WTC11 (cell line): ENCODE data around the gene TPRX2. TPM values are rescaled to one million over a fixed set of nuclear protein-coding genes. Genes with fewer than 3 reads are reported as not detected.

ENCODE experiments used
- ATAC-seq: fragments of 200-7000 bp; cut with Tn5 transposase; 2 replicates; pipeline ENCODE4 v1.10.0; 2021; ENCODE audit warnings: mild to moderate bottlenecking, moderate library complexity
- CTCF ChIA-PET: fragments of 300-600 bp; sonication (Branson Sonifier 250); formaldehyde crosslinking; loops from one replicate; lab custom pipeline; 2021; ENCODE audit warnings: antibody characterized with exemption; lab: Charles Lee
- POLR2A ChIA-PET: fragments of 350-600 bp; sonication (Branson Sonifier 250); formaldehyde crosslinking; loops from one replicate; lab custom pipeline; 2021; ENCODE audit warnings: antibody characterized with exemption; lab: Charles Lee
- DNase-seq: peaks from one replicate; pipeline ENCODE4 v3.0.0; 2021; ENCODE audit warnings: low spot score
- H3K27ac Mint-ChIP-seq: 2 replicates; pipeline ENCODE4 v1.8.0; 2021; ENCODE audit warnings: mixed read lengths
- H3K27me3 Mint-ChIP-seq: 2 replicates; pipeline ENCODE4 v1.8.0; 2021; ENCODE audit warnings: low read depth, mild to moderate bottlenecking, moderate library complexity, mixed read lengths
- H3K36me3 Mint-ChIP-seq: 2 replicates; pipeline ENCODE4 v1.8.0; 2021; ENCODE audit warnings: mixed read lengths
- H3K4me1 Mint-ChIP-seq: 2 replicates; pipeline ENCODE4 v1.8.0; 2022; ENCODE audit warnings: mixed read lengths
- H3K4me3 Mint-ChIP-seq: 2 replicates; pipeline ENCODE4 v1.8.0; 2021; ENCODE audit warnings: mild to moderate bottlenecking, moderate library complexity, mixed read lengths
- H3K9me3 Mint-ChIP-seq: 2 replicates; pipeline ENCODE4 v1.8.0; 2021; ENCODE audit warnings: mixed read lengths
- AR ChIP-seq: fragments of 250-450 bp; sonication (Bioruptor Pico); IDR thresholded peaks from 2 replicates; pipeline ENCODE4 v1.9.0; 2021; ENCODE audit warnings: mild to moderate bottlenecking
- ATF2 ChIP-seq: sonication (generic); formaldehyde crosslinking; IDR thresholded peaks from 2 replicates; pipeline ENCODE4 v1.8.1; 2022; ENCODE audit warnings: low read depth, missing genetic modification reagents, borderline replicate concordance
- CDX4 ChIP-seq: fragments of 250-450 bp; sonication (Bioruptor Pico); IDR thresholded peaks from 2 replicates; pipeline ENCODE4 v1.9.0; 2021; ENCODE audit warnings: moderate library complexity, mild to moderate bottlenecking, inconsistent platforms, borderline replicate concordance
- ELF4 ChIP-seq: sonication (generic); formaldehyde crosslinking; IDR thresholded peaks from 2 replicates; pipeline ENCODE4 v1.8.1; 2022; ENCODE audit warnings: low read depth, mild to moderate bottlenecking, moderate library complexity, missing genetic modification reagents
- ESRRA ChIP-seq: sonication (generic); formaldehyde crosslinking; IDR thresholded peaks from 2 replicates; pipeline ENCODE4 v1.8.1; 2022; ENCODE audit warnings: mild to moderate bottlenecking, missing genetic modification reagents, borderline replicate concordance
- FOXP1 ChIP-seq: sonication (generic); formaldehyde crosslinking; IDR thresholded peaks from 2 replicates; pipeline ENCODE4 v1.8.0; 2022; ENCODE audit warnings: missing genetic modification reagents, mild to moderate bottlenecking, moderate library complexity, borderline replicate concordance
- FOXP4 ChIP-seq: sonication (generic); formaldehyde crosslinking; IDR thresholded peaks from 2 replicates; pipeline ENCODE4 v1.8.0; 2022; ENCODE audit warnings: mild to moderate bottlenecking, missing genetic modification reagents
- IRF2 ChIP-seq: sonication (generic); formaldehyde crosslinking; IDR thresholded peaks from 2 replicates; pipeline ENCODE4 v1.8.0; 2022; ENCODE audit warnings: low read depth, missing genetic modification reagents, borderline replicate concordance
- JAZF1 ChIP-seq: fragments of 250-450 bp; sonication (Bioruptor Pico); IDR thresholded peaks from 2 replicates; pipeline ENCODE4 v1.9.0; 2021; ENCODE audit warnings: moderate library complexity, mild to moderate bottlenecking, inconsistent platforms
- MLX ChIP-seq: sonication (generic); formaldehyde crosslinking; IDR thresholded peaks from 2 replicates; pipeline ENCODE4 v1.8.1; 2023; ENCODE audit warnings: mild to moderate bottlenecking, missing genetic modification reagents, moderate library complexity
- MYBL2 ChIP-seq: sonication (generic); formaldehyde crosslinking; IDR thresholded peaks from 2 replicates; pipeline ENCODE4 v1.8.1; 2023; ENCODE audit warnings: mild to moderate bottlenecking, moderate library complexity, missing genetic modification reagents
- NFATC4 ChIP-seq: fragments of 250-450 bp; sonication (Bioruptor Pico); IDR thresholded peaks from 2 replicates; pipeline ENCODE4 v1.9.0; 2021; ENCODE audit warnings: mild to moderate bottlenecking
- STAT6 ChIP-seq: sonication (generic); formaldehyde crosslinking; conservative IDR thresholded peaks from 2 replicates; pipeline ENCODE4 v1.8.1; 2023; ENCODE audit warnings: mild to moderate bottlenecking, low read depth, missing genetic modification reagents, moderate library complexity
- TCF7 ChIP-seq: sonication (generic); formaldehyde crosslinking; IDR thresholded peaks from 2 replicates; pipeline ENCODE4 v1.8.0; 2022; ENCODE audit warnings: mild to moderate bottlenecking, low read depth, missing genetic modification reagents, moderate library complexity
- TP53 ChIP-seq: sonication (generic); formaldehyde crosslinking; IDR thresholded peaks from 2 replicates; pipeline ENCODE4 v1.8.1; 2023; ENCODE audit warnings: mild to moderate bottlenecking, missing genetic modification reagents
- ZNF219 ChIP-seq: sonication (generic); formaldehyde crosslinking; IDR thresholded peaks from 2 replicates; pipeline ENCODE4 v1.8.0; 2023; ENCODE audit warnings: missing genetic modification reagents, mild to moderate bottlenecking, borderline replicate concordance
- ZNF263 ChIP-seq: sonication (generic); formaldehyde crosslinking; IDR thresholded peaks from 2 replicates; pipeline ENCODE4 v1.8.1; 2022; ENCODE audit warnings: low read depth, mild to moderate bottlenecking, moderate library complexity, missing genetic modification reagents
- ZNF423 ChIP-seq: fragments of 250-450 bp; sonication (Bioruptor Pico); IDR thresholded peaks from 2 replicates; pipeline ENCODE4 v2.1.2; 2022; ENCODE audit warnings: mild to moderate bottlenecking, moderate library complexity
- total RNA-seq: library from RNA; stranded (reverse); gene quantifications from 3 replicates; pipeline ENCODE4 v1.2.3, GENCODE V29; 2021
- TF ChIP-seq, protein P1 (sequence below): sonication (generic); formaldehyde crosslinking; conservative IDR thresholded peaks from 2 replicates; pipeline ENCODE4 v1.8.1; 2022; ENCODE audit warnings: mild to moderate bottlenecking, missing genetic modification reagents
- TF ChIP-seq, protein P2 (sequence below): sonication (generic); formaldehyde crosslinking; IDR thresholded peaks from 2 replicates; pipeline ENCODE4 v1.8.0; 2023; ENCODE audit warnings: mild to moderate bottlenecking, missing genetic modification reagents

The TPRX2 gene
- total RNA-seq, 1 experiment from 2014 or later, result not detected

- ATAC-seq, result no peak
- peaks cover 5% of the 10 kb centered on the region for H3K4me1 Mint-ChIP-seq
- H3K27me3 Mint-ChIP-seq, result no peaks in the 10 kb centered on the region
- no peaks in the 10 kb centered on the region for H3K36me3 Mint-ChIP-seq
- H3K27ac Mint-ChIP-seq, result no peak overlapping the region
- DNase-seq, result no peak
- ChIA-PET CTCF (interaction anchor here (0.6 to 1.7 kb wide), 3 partner anchors 30 to 751 kb away, joined by 3 to 7 read pairs (median 4); partner anchors contain the start of gene EHD2), POLR2A (no interaction called here)
- peaks cover 7% of the 10 kb centered on the region for H3K9me3 Mint-ChIP-seq
- H3K4me3 Mint-ChIP-seq, result no peak overlapping the region
- TF ChIP-seq NFATC4 (no peak), ATF2 (no peak), MYBL2 (no peak), FOXP4 (CRISPR knock-in tag) (no peak), ZNF219 (CRISPR knock-in tag) (no peak), TP53 (CRISPR knock-in tag) (no peak), ZNF263 (CRISPR knock-in tag) (no peak), STAT6 (CRISPR knock-in tag) (no peak), ELF4 (CRISPR knock-in tag) (no peak), JAZF1 (CRISPR knock-in tag) (no peak), TCF7 (CRISPR knock-in tag) (no peak), FOXP1 (CRISPR knock-in tag) (no peak), AR (no peak), MLX (CRISPR knock-in tag) (no peak), ZNF423 (CRISPR knock-in tag) (no peak), ESRRA (no peak), IRF2 (CRISPR knock-in tag) (no peak), CDX4 (CRISPR knock-in tag) (no peak)
- TF ChIP-seq, protein P1, sequence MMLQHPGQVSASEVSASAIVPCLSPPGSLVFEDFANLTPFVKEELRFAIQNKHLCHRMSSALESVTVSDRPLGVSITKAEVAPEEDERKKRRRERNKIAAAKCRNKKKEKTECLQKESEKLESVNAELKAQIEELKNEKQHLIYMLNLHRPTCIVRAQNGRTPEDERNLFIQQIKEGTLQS (CRISPR knock-in tag), result no peak
- TF ChIP-seq, protein P2, sequence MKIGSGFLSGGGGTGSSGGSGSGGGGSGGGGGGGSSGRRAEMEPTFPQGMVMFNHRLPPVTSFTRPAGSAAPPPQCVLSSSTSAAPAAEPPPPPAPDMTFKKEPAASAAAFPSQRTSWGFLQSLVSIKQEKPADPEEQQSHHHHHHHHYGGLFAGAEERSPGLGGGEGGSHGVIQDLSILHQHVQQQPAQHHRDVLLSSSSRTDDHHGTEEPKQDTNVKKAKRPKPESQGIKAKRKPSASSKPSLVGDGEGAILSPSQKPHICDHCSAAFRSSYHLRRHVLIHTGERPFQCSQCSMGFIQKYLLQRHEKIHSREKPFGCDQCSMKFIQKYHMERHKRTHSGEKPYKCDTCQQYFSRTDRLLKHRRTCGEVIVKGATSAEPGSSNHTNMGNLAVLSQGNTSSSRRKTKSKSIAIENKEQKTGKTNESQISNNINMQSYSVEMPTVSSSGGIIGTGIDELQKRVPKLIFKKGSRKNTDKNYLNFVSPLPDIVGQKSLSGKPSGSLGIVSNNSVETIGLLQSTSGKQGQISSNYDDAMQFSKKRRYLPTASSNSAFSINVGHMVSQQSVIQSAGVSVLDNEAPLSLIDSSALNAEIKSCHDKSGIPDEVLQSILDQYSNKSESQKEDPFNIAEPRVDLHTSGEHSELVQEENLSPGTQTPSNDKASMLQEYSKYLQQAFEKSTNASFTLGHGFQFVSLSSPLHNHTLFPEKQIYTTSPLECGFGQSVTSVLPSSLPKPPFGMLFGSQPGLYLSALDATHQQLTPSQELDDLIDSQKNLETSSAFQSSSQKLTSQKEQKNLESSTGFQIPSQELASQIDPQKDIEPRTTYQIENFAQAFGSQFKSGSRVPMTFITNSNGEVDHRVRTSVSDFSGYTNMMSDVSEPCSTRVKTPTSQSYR, result no peak
- TF ChIP-seq, all 79 proteins: peak for 0
These were observed 40.3 kb downstream of the TPRX2 start for GRCh38 chr19:47899335-47899734.
